ENCODE data around the gene ATXN7.

The ATXN7 gene

DNA sequence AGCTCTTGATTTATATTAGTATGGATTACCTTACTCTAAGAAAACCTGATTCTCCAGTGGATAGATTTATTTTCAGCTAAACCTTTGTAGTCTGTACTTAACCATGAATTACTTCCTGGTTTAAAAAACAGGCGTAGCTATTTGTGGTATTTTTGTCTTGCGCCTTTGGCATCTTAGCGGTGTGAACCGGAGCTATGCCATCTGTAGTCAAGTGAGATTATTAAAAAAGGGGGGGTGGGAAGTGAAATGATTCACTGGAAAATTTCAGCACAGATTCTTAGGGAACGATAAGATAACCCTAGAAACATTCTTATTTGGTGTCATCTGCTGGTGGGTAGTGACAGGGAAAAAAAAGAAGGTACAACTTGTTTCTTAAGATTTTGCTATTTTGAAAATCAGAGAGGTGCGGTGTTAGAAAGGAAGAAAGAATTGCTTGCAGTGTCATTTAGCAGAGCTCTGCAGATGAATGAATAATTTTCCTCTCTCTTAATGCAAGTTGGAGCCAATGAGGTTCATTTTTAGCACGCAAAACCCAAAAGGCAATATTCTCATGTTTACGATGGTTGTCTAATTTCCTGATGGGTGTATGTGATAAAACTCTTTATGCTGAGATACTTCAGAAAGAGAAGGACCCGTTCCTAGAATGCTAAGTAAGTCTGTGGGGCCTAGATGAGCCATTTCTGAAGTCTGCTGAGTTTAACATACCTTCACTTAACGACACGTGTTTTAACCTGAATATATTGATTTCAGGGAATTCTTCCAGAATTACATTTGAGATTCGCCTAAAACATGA is 115.6 kb downstream of the ATXN7 start:
- no peak for DNase-seq (ENCODE audit: extremely low read depth in 1 of 2, low read depth in 1 of 2)

GRCh38 chr3:63980019-63980418 is 116.4 kb downstream of the ATXN7 start:
- no peak for DNase-seq (ENCODE audit: extremely low read depth in 1 of 2, low read depth in 1 of 2)

DNA sequence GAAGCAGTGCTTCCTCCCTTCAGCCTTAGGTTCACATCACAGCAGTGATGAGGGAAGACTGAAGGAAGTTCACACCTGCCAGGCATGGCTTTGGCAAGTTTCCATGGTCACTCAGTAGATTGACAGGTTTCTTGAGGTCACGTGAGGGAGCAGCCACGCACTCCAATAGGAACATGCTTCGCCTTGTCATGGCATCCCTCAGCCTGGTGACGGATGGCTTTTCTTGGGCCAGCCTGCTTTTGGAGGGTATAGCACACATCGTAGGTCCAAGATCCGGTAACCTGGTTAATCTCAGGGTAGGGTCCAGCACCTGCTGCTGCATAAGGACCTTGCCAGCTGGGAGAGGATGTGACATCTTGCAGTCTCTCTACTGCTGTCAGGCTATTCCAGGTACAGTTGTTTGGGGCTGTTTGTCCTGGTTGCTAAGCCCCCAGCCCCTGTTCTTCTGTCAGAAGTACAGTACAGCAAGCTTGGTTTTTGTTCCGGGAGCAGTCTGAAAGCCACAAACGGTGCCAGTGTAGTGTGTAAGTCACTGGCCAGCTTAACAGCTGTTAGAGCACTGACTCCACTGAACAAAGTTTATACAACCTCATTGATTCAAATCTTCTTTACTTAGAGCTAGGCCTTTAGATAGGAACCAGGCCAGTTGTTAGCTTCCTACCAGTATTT is 117.3 kb downstream of the ATXN7 start:
- DNase-seq (ENCODE audit: extremely low read depth in 1 of 2, low read depth in 1 of 2) = no peak

DNA sequence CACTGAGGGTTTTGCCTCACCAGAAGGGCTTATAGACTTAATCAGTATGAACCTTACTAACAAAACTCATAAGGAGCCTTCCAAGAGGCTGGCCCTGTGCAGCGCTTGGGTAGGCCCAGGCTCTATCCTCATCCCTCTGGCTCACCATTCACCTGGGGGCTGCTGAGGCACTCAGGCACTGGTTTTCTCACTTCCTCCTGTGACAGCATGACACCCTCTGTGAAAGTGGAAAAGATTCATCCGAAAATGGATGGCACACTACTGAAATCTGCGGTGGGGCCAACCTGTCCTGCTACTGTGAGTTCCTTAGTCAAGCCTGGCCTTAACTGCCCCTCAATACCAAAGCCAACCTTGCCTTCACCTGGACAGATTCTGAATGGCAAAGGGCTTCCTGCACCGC is 118.3 kb downstream of the ATXN7 start:
- DNase-seq (ENCODE audit: extremely low read depth in 1 of 2, low read depth in 1 of 2) = no peak

DNA sequence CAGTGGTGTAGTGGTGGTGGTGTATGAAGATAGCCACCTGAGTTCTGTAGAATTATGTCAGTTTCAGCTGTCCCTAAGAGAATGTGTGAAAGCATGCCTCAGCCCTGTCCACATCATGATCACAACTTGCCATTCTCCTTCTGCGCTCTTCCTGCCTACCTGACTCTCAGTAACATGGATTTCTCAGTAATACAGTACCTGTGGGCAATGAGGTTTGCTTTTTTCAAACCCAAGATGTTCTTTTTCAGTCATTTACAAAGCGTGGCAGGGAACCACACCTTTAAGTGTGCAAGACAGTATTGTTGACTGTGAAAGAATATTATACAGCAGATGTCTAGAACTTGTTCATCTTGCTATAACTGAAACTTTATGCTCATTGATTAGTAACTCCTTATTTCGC is 120.7 kb downstream of the ATXN7 start:
- DNase-seq (ENCODE audit: extremely low read depth in 1 of 2, low read depth in 1 of 2) = no peak

GRCh38 chr3:63986146-63986545 is 122.5 kb downstream of the ATXN7 start:
- DNase-seq (ENCODE audit: extremely low read depth in 1 of 2, low read depth in 1 of 2) = no peak

- no peak for DNase-seq (ENCODE audit: extremely low read depth in 1 of 2, low read depth in 1 of 2)
These were observed 123.2 kb downstream of the ATXN7 start for GRCh38 chr3:63986831-63987230.

GRCh38 chr3:63988943-63989342 is 125.3 kb downstream of the ATXN7 start:
- no peak for DNase-seq (ENCODE audit: extremely low read depth in 1 of 2, low read depth in 1 of 2)

DNA sequence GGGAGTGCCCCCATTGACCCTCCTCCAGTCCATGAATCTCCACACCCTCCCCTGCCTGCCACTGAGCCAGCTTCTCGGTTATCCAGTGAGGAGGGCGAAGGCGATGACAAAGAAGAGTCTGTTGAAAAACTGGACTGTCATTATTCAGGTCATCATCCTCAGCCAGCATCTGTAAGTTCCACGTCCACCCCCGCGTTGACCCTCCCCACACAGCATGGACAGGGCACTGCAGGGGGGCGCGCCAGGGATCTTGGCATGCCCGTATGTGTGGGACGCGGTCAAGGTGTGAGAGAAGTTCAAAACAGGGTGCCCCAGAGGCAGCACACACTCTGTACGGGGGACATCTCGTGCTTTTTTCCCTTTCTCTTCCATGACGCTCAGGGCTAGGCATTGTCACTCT is 126.5 kb downstream of the ATXN7 start:
- no peak for DNase-seq (ENCODE audit: extremely low read depth in 1 of 2, low read depth in 1 of 2)

- DNase-seq (ENCODE audit: extremely low read depth in 1 of 2, low read depth in 1 of 2) = no peak
These were observed 127.1 kb downstream of the ATXN7 start for GRCh38 chr3:63990733-63991132.

- no peak for DNase-seq (ENCODE audit: extremely low read depth in 1 of 2, low read depth in 1 of 2)
These were observed 128.0 kb downstream of the ATXN7 start for GRCh38 chr3:63991666-63992065.

- DNase-seq (ENCODE audit: extremely low read depth in 1 of 2, low read depth in 1 of 2) = no peak
These were observed 129.0 kb downstream of the ATXN7 start for GRCh38 chr3:63992516-63993209.

DNA sequence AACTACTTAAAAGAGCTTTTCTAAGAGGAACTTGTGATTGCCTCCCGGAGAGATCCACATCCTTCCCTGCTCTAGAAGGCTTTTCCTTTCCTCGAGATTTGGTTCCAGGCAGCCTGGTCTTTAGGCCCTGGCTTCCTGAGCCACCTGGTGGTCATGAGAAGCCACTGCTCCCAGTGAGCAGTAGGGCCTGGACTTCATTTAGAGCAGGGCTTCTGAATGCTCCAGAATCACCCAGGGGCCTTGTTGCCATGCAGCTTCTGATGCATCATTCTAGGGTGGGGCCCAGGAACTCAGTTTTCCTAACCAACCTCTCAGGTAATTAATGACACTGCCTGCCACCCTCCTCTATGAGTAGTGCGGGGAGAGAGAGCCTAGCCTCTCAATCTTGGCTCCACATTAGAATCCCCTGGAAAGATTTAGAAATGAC is 130.0 kb downstream of the ATXN7 start:
- DNase-seq (ENCODE audit: extremely low read depth in 1 of 2, low read depth in 1 of 2) = no peak

- no peak for DNase-seq (ENCODE audit: extremely low read depth in 1 of 2, low read depth in 1 of 2)
These were observed 131.4 kb downstream of the ATXN7 start for GRCh38 chr3:63995086-63995485.

GRCh38 chr3:63998852-63999754 is 135.4 kb downstream of the ATXN7 start:
- DNase-seq (ENCODE audit: extremely low read depth in 1 of 2, low read depth in 1 of 2) = no peak

GRCh38 chr3:64000453-64001055 is 136.9 kb downstream of the ATXN7 start:
- DNase-seq (ENCODE audit: extremely low read depth in 1 of 2, low read depth in 1 of 2) = no peak

- DNase-seq (ENCODE audit: extremely low read depth in 1 of 2, low read depth in 1 of 2) = no peak
These were observed 138.6 kb downstream of the ATXN7 start for GRCh38 chr3:64002233-64002632.

DNA sequence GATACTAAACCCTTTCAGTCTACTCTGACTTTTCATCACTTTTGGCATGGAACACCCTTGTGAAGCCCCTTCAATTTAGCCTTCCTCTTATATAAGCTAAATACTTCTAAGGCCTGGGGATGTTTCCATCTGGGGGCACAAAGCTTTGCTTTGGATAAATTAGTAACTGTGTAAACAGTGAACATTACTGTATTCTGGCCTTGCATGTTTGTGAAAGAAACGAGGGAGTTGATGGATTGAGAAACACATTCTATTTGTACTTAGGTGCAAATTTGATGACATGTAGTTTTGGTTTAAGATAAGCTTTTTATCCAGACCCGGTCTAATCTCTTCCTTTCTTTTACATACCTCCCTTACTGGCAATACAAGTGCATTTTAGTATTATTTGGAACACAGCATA is 139.9 kb downstream of the ATXN7 start:
- no peak for DNase-seq (ENCODE audit: extremely low read depth in 1 of 2, low read depth in 1 of 2)

- no peak for DNase-seq (ENCODE audit: extremely low read depth in 1 of 2, low read depth in 1 of 2)
These were observed 144.3 kb downstream of the ATXN7 start for GRCh38 chr3:64008017-64008416.

All from stimulated activated CD8-positive, alpha-beta memory T cell treated with anti-CD3 and anti-CD28 coated beads, Interleukin-7, amount 100 ng/mL, for 48 hours (primary cell).